Measurements from ENCODE around the gene MVB12B. TPM values are rescaled to one million over a fixed set of nuclear protein-coding genes. Genes with fewer than 3 reads are reported as not detected.

Gene MVB12B
- total and polyA plus RNA-seq, 2 of the 4 experiments (the other 2 are of a cell fraction): 2.0 to 4.0 TPM

- Histone ChIP-seq H4K8ac (ENCODE audit: low read depth in 2 of 2, low read length in 2 of 2) (no peak overlapping the region), H2AK9ac (replicated peaks; ENCODE audit: low read depth, low read length, poor library complexity) (no peak overlapping the region), H3K4ac (ENCODE audit: low read depth, low read length) (no peak overlapping the region), H2BK15ac (ENCODE audit: low read depth, low read length) (no peak overlapping the region), H3K14ac (replicated peaks; ENCODE audit: low read depth, low read length) (no peak overlapping the region), H2BK5ac (ENCODE audit: low read depth, low read length, poor library complexity, severe bottlenecking) (no peak overlapping the region), H2BK120ac (ENCODE audit: low read depth, low read length) (no peak overlapping the region), H4K91ac (ENCODE audit: insufficient read depth, low read depth, low read length) (no peak overlapping the region), H3K36me3 (ENCODE audit: control insufficient read depth, insufficient read depth, low read length) (no peaks in the 10 kb centered on the region), H3K27ac (ENCODE audit: insufficient read depth, low read length) (no peak overlapping the region), H4K20me1 (ENCODE audit: insufficient read depth, low read length) (no peaks in the 10 kb centered on the region), H3K9ac (ENCODE audit: low read depth, low read length) (no peak overlapping the region), H3K79me1 (ENCODE audit: low read depth in 1 of 2, low read length in 2 of 2) (no peaks in the 10 kb centered on the region), H3K4me1 (ENCODE audit: control insufficient read depth, insufficient read depth, low read length) (peaks cover 5% of the 10 kb centered on the region; the same call in 1 of the 2 replicates), H3K18ac (ENCODE audit: low read depth, low read length) (no peak overlapping the region), H3K56ac (ENCODE audit: extremely low read depth, insufficient read depth, low read length) (no peak overlapping the region), H2AFZ (replicated peaks; ENCODE audit: low read length, poor library complexity) (no peak overlapping the region), H4K5ac (ENCODE audit: low read depth, low read length) (no peak overlapping the region), H3K9me3 (ENCODE audit: control insufficient read depth, insufficient read depth, low read length) (no peaks in the 10 kb centered on the region), H2AK5ac (ENCODE audit: low read depth, low read length) (no peak overlapping the region), H3K23ac (ENCODE audit: low read depth, low read length) (no peak overlapping the region), H3K27me3 (ENCODE audit: control insufficient read depth, insufficient read depth, low read length) (no peaks in the 10 kb centered on the region), H3K4me3 (ENCODE audit: insufficient read depth, low read depth, low read length) (no peak overlapping the region), H3K9me1 (ENCODE audit: insufficient read depth, low read length) (peaks cover 3% of the 10 kb centered on the region; the same call in 1 of the 2 replicates), H3K4me2 (ENCODE audit: low read depth, low read length) (no peak overlapping the region), H2BK20ac (ENCODE audit: low read depth, low read length) (no peak overlapping the region)
- WGBS, 2 experiments (ENCODE audit: extremely low coverage in 2 of 2, insufficient read length in 1 of 2): no CpG with 5 or more reads among the region's 8 CpGs
- intact Hi-C loops (cut with micrococcal nuclease) (no loop called here), in situ Hi-C loops (cut with MboI; ENCODE audit: low sequenced_read_pairs) (no loop called here), dilution Hi-C loops (cut with HindIII; ENCODE audit: low sequenced_read_pairs, unreplicated experiment) (no loop called here)
- TF ChIP-seq, protein P1, sequence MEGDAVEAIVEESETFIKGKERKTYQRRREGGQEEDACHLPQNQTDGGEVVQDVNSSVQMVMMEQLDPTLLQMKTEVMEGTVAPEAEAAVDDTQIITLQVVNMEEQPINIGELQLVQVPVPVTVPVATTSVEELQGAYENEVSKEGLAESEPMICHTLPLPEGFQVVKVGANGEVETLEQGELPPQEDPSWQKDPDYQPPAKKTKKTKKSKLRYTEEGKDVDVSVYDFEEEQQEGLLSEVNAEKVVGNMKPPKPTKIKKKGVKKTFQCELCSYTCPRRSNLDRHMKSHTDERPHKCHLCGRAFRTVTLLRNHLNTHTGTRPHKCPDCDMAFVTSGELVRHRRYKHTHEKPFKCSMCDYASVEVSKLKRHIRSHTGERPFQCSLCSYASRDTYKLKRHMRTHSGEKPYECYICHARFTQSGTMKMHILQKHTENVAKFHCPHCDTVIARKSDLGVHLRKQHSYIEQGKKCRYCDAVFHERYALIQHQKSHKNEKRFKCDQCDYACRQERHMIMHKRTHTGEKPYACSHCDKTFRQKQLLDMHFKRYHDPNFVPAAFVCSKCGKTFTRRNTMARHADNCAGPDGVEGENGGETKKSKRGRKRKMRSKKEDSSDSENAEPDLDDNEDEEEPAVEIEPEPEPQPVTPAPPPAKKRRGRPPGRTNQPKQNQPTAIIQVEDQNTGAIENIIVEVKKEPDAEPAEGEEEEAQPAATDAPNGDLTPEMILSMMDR (conservative IDR thresholded peaks at IDR 0.05; ENCODE audit: low read depth, low read length): no peak
- no peak for TF ChIP-seq CEBPB (IDR thresholded peaks at IDR 0.05; ENCODE audit: low read depth, low read length)
- TF ChIP-seq RAD21 (IDR thresholded peaks at IDR 0.05; ENCODE audit: low read length): no peak
- TF ChIP-seq MAFK (IDR thresholded peaks at IDR 0.05; ENCODE audit: low read depth, low read length): no peak
- no peak for TF ChIP-seq POLR2A (IDR thresholded peaks at IDR 0.05; ENCODE audit: low read depth, low read length)
- TF ChIP-seq, protein P2, sequence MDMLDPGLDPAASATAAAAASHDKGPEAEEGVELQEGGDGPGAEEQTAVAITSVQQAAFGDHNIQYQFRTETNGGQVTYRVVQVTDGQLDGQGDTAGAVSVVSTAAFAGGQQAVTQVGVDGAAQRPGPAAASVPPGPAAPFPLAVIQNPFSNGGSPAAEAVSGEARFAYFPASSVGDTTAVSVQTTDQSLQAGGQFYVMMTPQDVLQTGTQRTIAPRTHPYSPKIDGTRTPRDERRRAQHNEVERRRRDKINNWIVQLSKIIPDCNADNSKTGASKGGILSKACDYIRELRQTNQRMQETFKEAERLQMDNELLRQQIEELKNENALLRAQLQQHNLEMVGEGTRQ (IDR thresholded peaks at IDR 0.05; ENCODE audit: low read depth, low read length): no peak
- no peak for TF ChIP-seq RCOR1 (IDR thresholded peaks at IDR 0.05; ENCODE audit: insufficient replicate concordance, low read length)
- TF ChIP-seq SMC3 (IDR thresholded peaks at IDR 0.05; ENCODE audit: low read depth, low read length): no peak
- TF ChIP-seq RFX5 (IDR thresholded peaks at IDR 0.05; ENCODE audit: low read depth, low read length): no peak
- TF ChIP-seq MAZ (IDR thresholded peaks at IDR 0.05; ENCODE audit: borderline replicate concordance, low read depth, low read length): no peak
- TF ChIP-seq CHD1 (IDR thresholded peaks at IDR 0.05; ENCODE audit: low read depth, low read length): no peak
- TF ChIP-seq BHLHE40 (IDR thresholded peaks at IDR 0.05; ENCODE audit: low read depth, low read length): no peak
- no peak for TF ChIP-seq FOS (IDR thresholded peaks at IDR 0.05; ENCODE audit: low read depth, low read length)
- TF ChIP-seq, protein P3, sequence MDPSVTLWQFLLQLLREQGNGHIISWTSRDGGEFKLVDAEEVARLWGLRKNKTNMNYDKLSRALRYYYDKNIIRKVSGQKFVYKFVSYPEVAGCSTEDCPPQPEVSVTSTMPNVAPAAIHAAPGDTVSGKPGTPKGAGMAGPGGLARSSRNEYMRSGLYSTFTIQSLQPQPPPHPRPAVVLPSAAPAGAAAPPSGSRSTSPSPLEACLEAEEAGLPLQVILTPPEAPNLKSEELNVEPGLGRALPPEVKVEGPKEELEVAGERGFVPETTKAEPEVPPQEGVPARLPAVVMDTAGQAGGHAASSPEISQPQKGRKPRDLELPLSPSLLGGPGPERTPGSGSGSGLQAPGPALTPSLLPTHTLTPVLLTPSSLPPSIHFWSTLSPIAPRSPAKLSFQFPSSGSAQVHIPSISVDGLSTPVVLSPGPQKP (IDR thresholded peaks at IDR 0.05; ENCODE audit: borderline replicate concordance, low read depth, low read length): no peak
- no peak for TF ChIP-seq NFE2L2 (IDR thresholded peaks at IDR 0.05; ENCODE audit: low read depth, low read length)
- TF ChIP-seq MXI1 (IDR thresholded peaks at IDR 0.05; ENCODE audit: borderline replicate concordance, low read depth, low read length): no peak
- BruUV-seq (replicated peaks): no TSS peak
- CTCF ChIA-PET: no interaction called here
- ATAC-seq (ENCODE audit: low read depth): no peak
- POLR2A ChIA-PET (ENCODE audit: unreplicated experiment): no interaction called here
- DNase-seq: no peak
These were observed 134.4 kb downstream of the MVB12B start for GRCh38 chr9:126461029-126461428.
